Neural cell (in vitro differentiated cells): ENCODE results near the gene KIF5C. TPM values are rescaled to one million over a fixed set of nuclear protein-coding genes. Genes with fewer than 3 reads are reported as not detected.

Experiments
- H2AFZ ChIP-seq: fragments of 200-600, 300-800 bp; sonication (generic), shearing (Covaris generic); 2 replicates; pipeline ENCODE4 v1.6.0; 2014; ENCODE audit warnings: low read depth, mild to moderate bottlenecking, antibody characterized with exemption, low read length, moderate library complexity
- H3F3A ChIP-seq: fragments of 200-600 bp; shearing (Covaris generic); 2 replicates; pipeline ENCODE4 v1.6.1; 2016; ENCODE audit warnings: mild to moderate bottlenecking, moderate library complexity, mixed read lengths, antibody characterized with exemption, low read length; ENCODE audit not compliant: insufficient read depth, poor library complexity, severe bottlenecking
- H3K27ac ChIP-seq: fragments of 200-600, 300-800 bp; sonication (generic), shearing (Covaris generic); 2 replicates; pipeline ENCODE4 v1.5.1; 2014; ENCODE audit warnings: mild to moderate bottlenecking, low read length, moderate library complexity
- H3K27me3 ChIP-seq: fragments of 300-800, 200-600 bp; sonication (generic), shearing (Covaris generic); 2 replicates; pipeline ENCODE4 v1.6.0; 2014; ENCODE audit warnings: mild to moderate bottlenecking, low read depth, low read length, moderate library complexity; ENCODE audit not compliant: insufficient read depth
- H3K36me3 ChIP-seq: fragments of 300-800, 200-600 bp; sonication (generic), shearing (Covaris generic); 2 replicates; pipeline ENCODE4 v1.5.1; 2014; ENCODE audit warnings: mild to moderate bottlenecking, antibody characterized with exemption, low read length, moderate library complexity; ENCODE audit not compliant: insufficient read depth
- H3K4me2 ChIP-seq: fragments of 300-800, 200-600 bp; sonication (generic), shearing (Covaris generic); 2 replicates; pipeline ENCODE4 v1.6.0; 2014; ENCODE audit warnings: mild to moderate bottlenecking, low read length
- H3K4me3 ChIP-seq: fragments of 300-800, 200-600 bp; sonication (generic), shearing (Covaris generic); 2 replicates; pipeline ENCODE4 v1.5.1; 2014; ENCODE audit warnings: mild to moderate bottlenecking, low read length, moderate library complexity
- H3K79me2 ChIP-seq: fragments of 200-600 bp; shearing (Covaris generic); replicated peaks from 2 replicates; pipeline ENCODE4 v1.6.0; 2014; ENCODE audit warnings: mild to moderate bottlenecking, low read length, moderate library complexity; ENCODE audit not compliant: insufficient read depth
- H3K9ac ChIP-seq: fragments of 300-800, 200-600 bp; sonication (generic), shearing (Covaris generic); 2 replicates; pipeline ENCODE4 v1.6.1; 2016; ENCODE audit warnings: mild to moderate bottlenecking, low read length, mixed read lengths
- H3K9me2 ChIP-seq: fragments of 200-600 bp; shearing (Covaris generic); 2 replicates; pipeline ENCODE4 v1.6.1; 2016; ENCODE audit warnings: mild to moderate bottlenecking, low read length, mixed read lengths; ENCODE audit not compliant: insufficient read depth
- H3K9me3 ChIP-seq: fragments of 200-600, 300-800 bp; sonication (generic), shearing (Covaris generic); 2 replicates; pipeline ENCODE4 v1.6.1; 2016; ENCODE audit warnings: mild to moderate bottlenecking, mixed run types, low read length, moderate library complexity, mixed read lengths
- H4K20me1 ChIP-seq: fragments of 200-600 bp; shearing (Covaris generic); 2 replicates; pipeline ENCODE4 v1.6.1; 2016; ENCODE audit warnings: mild to moderate bottlenecking, mixed run types; ENCODE audit not compliant: insufficient read depth
- EP300 ChIP-seq: fragments of 450-650 bp; conservative IDR thresholded peaks from 2 replicates; pipeline ENCODE4 v1.6.1; 2014; ENCODE audit warnings: antibody characterized with exemption, mild to moderate bottlenecking, moderate library complexity; ENCODE audit not compliant: poor library complexity, severe bottlenecking
- EZH2 ChIP-seq: fragments of 200-600, 300-800 bp; shearing (Covaris generic), sonication (generic); IDR thresholded peaks from 2 replicates; pipeline ENCODE4 v1.6.1; 2014; ENCODE audit warnings: antibody characterized with exemption, low read length, borderline replicate concordance, mild to moderate bottlenecking; ENCODE audit not compliant: insufficient read depth, poor library complexity, severe bottlenecking
- MXI1 ChIP-seq: fragments of 450-650 bp; conservative IDR thresholded peaks from 2 replicates; pipeline ENCODE4 v1.6.1; 2014; ENCODE audit warnings: antibody characterized with exemption, mild to moderate bottlenecking; ENCODE audit not compliant: poor library complexity, severe bottlenecking
- POLR2AphosphoS5 ChIP-seq: IDR thresholded peaks from 2 replicates; pipeline ENCODE4 v1.6.1; 2012
- RAD21 ChIP-seq: fragments of 450-650 bp; conservative IDR thresholded peaks from 2 replicates; pipeline ENCODE4 v1.6.1; 2014; ENCODE audit warnings: antibody characterized with exemption, mild to moderate bottlenecking, moderate library complexity
- SMC3 ChIP-seq: fragments of 450-650 bp; conservative IDR thresholded peaks from 2 replicates; pipeline ENCODE4 v1.6.1; 2014; ENCODE audit warnings: antibody characterized with exemption, mild to moderate bottlenecking, moderate library complexity; ENCODE audit not compliant: poor library complexity
- TAF1 ChIP-seq: IDR thresholded peaks from 2 replicates; pipeline ENCODE4 v1.6.1; 2012; ENCODE audit warnings: low read depth
- polyA plus RNA-seq: library from polyadenylated mRNA; depleted of rRNA; stranded (reverse); fragments of >200 nt; gene quantifications from 2 replicates; pipeline ENCODE4 v1.2.3, GENCODE V29; 2014
- TF ChIP-seq, protein P1 (sequence below): fragments of 450-650 bp; IDR thresholded peaks from 2 replicates; pipeline ENCODE4 v1.5.1; 2014; ENCODE audit warnings: antibody characterized with exemption, mild to moderate bottlenecking, moderate library complexity; ENCODE audit not compliant: poor library complexity, severe bottlenecking
- TF ChIP-seq, protein P2 (sequence below): IDR thresholded peaks from 2 replicates; pipeline ENCODE4 v1.6.1; 2012; ENCODE audit warnings: borderline replicate concordance

The KIF5C gene
- polyA plus RNA-seq, 1 donor from 2014 or later: 527 TPM

DNA sequence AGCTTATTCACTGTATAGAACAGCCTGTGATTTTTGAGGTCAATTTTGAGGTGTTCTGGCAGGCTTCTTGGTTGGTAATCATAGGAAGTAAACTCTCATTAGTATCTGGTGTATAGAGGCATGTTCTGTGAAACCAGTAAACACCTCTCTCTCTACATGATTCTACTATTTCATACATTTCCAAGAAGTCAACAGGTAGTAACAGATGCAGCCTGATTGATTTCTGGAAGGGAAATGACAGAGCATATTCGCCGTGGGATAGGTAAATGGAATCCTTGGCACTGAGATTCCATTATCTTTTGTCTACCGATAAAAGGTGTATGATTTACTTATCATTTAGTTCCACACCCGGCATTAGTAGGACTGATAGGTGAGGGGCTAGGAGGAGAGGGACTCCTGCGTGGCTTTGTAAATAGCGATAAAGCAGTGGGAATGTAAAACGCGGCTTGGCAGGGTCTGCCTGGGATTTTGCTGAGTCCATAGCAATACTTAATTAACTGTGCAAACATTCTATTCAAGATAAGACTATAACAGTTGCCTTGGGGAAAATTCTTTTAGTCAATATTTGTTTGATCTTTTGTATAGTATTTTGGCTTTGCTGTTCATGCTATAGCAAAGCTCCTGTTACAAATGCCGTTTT, 195.8 kb downstream of the KIF5C start:
- Histone ChIP-seq H2AFZ (no peak overlapping the region), H3K9me3 (no peaks in the 10 kb centered on the region), H3K9ac (no peak overlapping the region), H3K9me2 (no peaks in the 10 kb centered on the region), H3K4me2 (no peak overlapping the region), H3K27me3 (no peaks in the 10 kb centered on the region), H3K79me2 (no peaks in the 10 kb centered on the region), H3F3A (no peaks in the 10 kb centered on the region), H3K4me3 (no peak overlapping the region), H3K27ac (no peak overlapping the region), H4K20me1 (no peaks in the 10 kb centered on the region), H3K36me3 (no peaks in the 10 kb centered on the region)
- TF ChIP-seq EP300 (no peak), RAD21 (no peak), EZH2 (no peak), TAF1 (no peak), POLR2AphosphoS5 (no peak), SMC3 (no peak), MXI1 (no peak)
- TF ChIP-seq, protein P1, sequence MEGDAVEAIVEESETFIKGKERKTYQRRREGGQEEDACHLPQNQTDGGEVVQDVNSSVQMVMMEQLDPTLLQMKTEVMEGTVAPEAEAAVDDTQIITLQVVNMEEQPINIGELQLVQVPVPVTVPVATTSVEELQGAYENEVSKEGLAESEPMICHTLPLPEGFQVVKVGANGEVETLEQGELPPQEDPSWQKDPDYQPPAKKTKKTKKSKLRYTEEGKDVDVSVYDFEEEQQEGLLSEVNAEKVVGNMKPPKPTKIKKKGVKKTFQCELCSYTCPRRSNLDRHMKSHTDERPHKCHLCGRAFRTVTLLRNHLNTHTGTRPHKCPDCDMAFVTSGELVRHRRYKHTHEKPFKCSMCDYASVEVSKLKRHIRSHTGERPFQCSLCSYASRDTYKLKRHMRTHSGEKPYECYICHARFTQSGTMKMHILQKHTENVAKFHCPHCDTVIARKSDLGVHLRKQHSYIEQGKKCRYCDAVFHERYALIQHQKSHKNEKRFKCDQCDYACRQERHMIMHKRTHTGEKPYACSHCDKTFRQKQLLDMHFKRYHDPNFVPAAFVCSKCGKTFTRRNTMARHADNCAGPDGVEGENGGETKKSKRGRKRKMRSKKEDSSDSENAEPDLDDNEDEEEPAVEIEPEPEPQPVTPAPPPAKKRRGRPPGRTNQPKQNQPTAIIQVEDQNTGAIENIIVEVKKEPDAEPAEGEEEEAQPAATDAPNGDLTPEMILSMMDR: no peak
- TF ChIP-seq, protein P2, sequence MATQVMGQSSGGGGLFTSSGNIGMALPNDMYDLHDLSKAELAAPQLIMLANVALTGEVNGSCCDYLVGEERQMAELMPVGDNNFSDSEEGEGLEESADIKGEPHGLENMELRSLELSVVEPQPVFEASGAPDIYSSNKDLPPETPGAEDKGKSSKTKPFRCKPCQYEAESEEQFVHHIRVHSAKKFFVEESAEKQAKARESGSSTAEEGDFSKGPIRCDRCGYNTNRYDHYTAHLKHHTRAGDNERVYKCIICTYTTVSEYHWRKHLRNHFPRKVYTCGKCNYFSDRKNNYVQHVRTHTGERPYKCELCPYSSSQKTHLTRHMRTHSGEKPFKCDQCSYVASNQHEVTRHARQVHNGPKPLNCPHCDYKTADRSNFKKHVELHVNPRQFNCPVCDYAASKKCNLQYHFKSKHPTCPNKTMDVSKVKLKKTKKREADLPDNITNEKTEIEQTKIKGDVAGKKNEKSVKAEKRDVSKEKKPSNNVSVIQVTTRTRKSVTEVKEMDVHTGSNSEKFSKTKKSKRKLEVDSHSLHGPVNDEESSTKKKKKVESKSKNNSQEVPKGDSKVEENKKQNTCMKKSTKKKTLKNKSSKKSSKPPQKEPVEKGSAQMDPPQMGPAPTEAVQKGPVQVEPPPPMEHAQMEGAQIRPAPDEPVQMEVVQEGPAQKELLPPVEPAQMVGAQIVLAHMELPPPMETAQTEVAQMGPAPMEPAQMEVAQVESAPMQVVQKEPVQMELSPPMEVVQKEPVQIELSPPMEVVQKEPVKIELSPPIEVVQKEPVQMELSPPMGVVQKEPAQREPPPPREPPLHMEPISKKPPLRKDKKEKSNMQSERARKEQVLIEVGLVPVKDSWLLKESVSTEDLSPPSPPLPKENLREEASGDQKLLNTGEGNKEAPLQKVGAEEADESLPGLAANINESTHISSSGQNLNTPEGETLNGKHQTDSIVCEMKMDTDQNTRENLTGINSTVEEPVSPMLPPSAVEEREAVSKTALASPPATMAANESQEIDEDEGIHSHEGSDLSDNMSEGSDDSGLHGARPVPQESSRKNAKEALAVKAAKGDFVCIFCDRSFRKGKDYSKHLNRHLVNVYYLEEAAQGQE: no peak

DNA sequence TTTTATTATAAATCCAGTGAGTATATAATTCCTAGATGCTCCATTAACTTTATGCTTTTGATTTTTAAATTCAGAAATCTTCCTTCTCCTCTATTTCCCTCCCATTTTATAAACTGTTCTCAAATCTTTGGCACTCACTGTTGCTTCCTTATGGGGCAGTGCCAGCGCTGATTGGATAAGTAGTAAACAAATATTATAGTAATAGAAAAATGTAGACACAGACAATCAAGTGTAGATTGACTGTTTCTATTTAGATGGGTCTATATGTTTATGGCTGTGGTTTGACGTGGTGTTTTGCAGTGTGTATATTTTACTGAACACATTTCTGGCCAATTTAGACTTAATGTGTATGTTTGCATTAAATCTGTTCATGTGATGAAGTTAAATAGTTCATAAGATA, 200.1 kb downstream of the KIF5C start:
- Histone ChIP-seq H3K27ac (no peak overlapping the region), H3K27me3 (no peaks in the 10 kb centered on the region), H3K9me2 (no peaks in the 10 kb centered on the region), H3K9me3 (no peaks in the 10 kb centered on the region), H4K20me1 (no peaks in the 10 kb centered on the region), H3K36me3 (no peaks in the 10 kb centered on the region), H3K4me3 (no peak overlapping the region), H3K4me2 (no peak overlapping the region), H3K9ac (no peak overlapping the region), H3K79me2 (no peaks in the 10 kb centered on the region), H3F3A (no peaks in the 10 kb centered on the region), H2AFZ (no peak overlapping the region)
- TF ChIP-seq MXI1: no peak
- TF ChIP-seq, protein P1: no peak
- TF ChIP-seq TAF1: no peak
- TF ChIP-seq SMC3: no peak
- TF ChIP-seq RAD21: no peak
- TF ChIP-seq EP300: no peak
